ENCODE measurements around the gene PRCD. TPM values are rescaled to one million over a fixed set of nuclear protein-coding genes. Genes with fewer than 3 reads are reported as not detected.

Gene PRCD
- total RNA-seq, 1 donor: 0.73 TPM

GRCh38 chr17:76538941-76539570 is 788 bp upstream of the PRCD start:
- Histone ChIP-seq H3K9me3 (ENCODE audit: low read depth, low read length) (no peaks in the 10 kb centered on the region), H3K27me3 (ENCODE audit: insufficient read depth, low read length) (peaks cover 32% of the 10 kb centered on the region), H3K4me3 (ENCODE audit: low read length) (no peak overlapping the region), H3K4me1 (ENCODE audit: insufficient read depth, low read length) (peaks cover 17% of the 10 kb centered on the region)

- no peak overlapping the region for H3K4me3 ChIP-seq (ENCODE audit: low read length)
- no peaks in the 10 kb centered on the region for H3K9me3 ChIP-seq (ENCODE audit: low read depth, low read length)
- H3K27me3 ChIP-seq (ENCODE audit: insufficient read depth, low read length): peaks cover 32% of the 10 kb centered on the region
- H3K4me1 ChIP-seq (ENCODE audit: insufficient read depth, low read length): peaks cover 17% of the 10 kb centered on the region
Measured at GRCh38 chr17:76540381-76541300, 797 bp downstream of the PRCD start.

GRCh38 chr17:76541739-76542454 is 2.1 kb downstream of the PRCD start:
- Histone ChIP-seq H3K27me3 (ENCODE audit: insufficient read depth, low read length) (peaks cover 26% of the 10 kb centered on the region), H3K4me3 (ENCODE audit: low read length) (no peak overlapping the region), H3K9me3 (ENCODE audit: low read depth, low read length) (no peaks in the 10 kb centered on the region), H3K4me1 (ENCODE audit: insufficient read depth, low read length) (peaks cover 18% of the 10 kb centered on the region)

- Histone ChIP-seq H3K4me3 (ENCODE audit: low read length) (no peak overlapping the region), H3K9me3 (ENCODE audit: low read depth, low read length) (no peaks in the 10 kb centered on the region), H3K4me1 (ENCODE audit: insufficient read depth, low read length) (peaks cover 23% of the 10 kb centered on the region), H3K27me3 (ENCODE audit: insufficient read depth, low read length) (peaks cover 23% of the 10 kb centered on the region)
Measured at GRCh38 chr17:76542566-76542971, 2.7 kb downstream of the PRCD start.

GRCh38 chr17:76542984-76543383 is 3.1 kb downstream of the PRCD start:
- Histone ChIP-seq H3K27me3 (ENCODE audit: insufficient read depth, low read length) (peaks cover 23% of the 10 kb centered on the region), H3K9me3 (ENCODE audit: low read depth, low read length) (no peaks in the 10 kb centered on the region), H3K4me3 (ENCODE audit: low read length) (no peak overlapping the region), H3K4me1 (ENCODE audit: insufficient read depth, low read length) (peaks cover 20% of the 10 kb centered on the region)

- Histone ChIP-seq H3K27me3 (ENCODE audit: insufficient read depth, low read length) (peaks cover 18% of the 10 kb centered on the region), H3K4me3 (ENCODE audit: low read length) (no peak overlapping the region), H3K9me3 (ENCODE audit: low read depth, low read length) (no peaks in the 10 kb centered on the region), H3K4me1 (ENCODE audit: insufficient read depth, low read length) (peaks cover 15% of the 10 kb centered on the region)
Measured at GRCh38 chr17:76543482-76543825, 3.6 kb downstream of the PRCD start.

- no peaks in the 10 kb centered on the region for H3K9me3 ChIP-seq (ENCODE audit: low read depth, low read length)
- H3K4me3 ChIP-seq (ENCODE audit: low read length): no peak overlapping the region
- peaks cover 12% of the 10 kb centered on the region for H3K27me3 ChIP-seq (ENCODE audit: insufficient read depth, low read length)
- peaks cover 15% of the 10 kb centered on the region for H3K4me1 ChIP-seq (ENCODE audit: insufficient read depth, low read length)
Measured at GRCh38 chr17:76543826-76544545, 4.1 kb downstream of the PRCD start.

- H3K4me1 ChIP-seq (ENCODE audit: insufficient read depth, low read length): peaks cover 15% of the 10 kb centered on the region
- peaks cover 5% of the 10 kb centered on the region for H3K27me3 ChIP-seq (ENCODE audit: insufficient read depth, low read length)
Measured at GRCh38 chr17:76544546-76545365, 4.9 kb downstream of the PRCD start.

GRCh38 chr17:76545918-76546555 is 6.2 kb downstream of the PRCD start:
- Histone ChIP-seq H3K4me3 (ENCODE audit: low read length) (no peak overlapping the region), H3K4me1 (ENCODE audit: insufficient read depth, low read length) (peaks cover 12% of the 10 kb centered on the region), H3K9me3 (ENCODE audit: low read depth, low read length) (no peaks in the 10 kb centered on the region), H3K27me3 (ENCODE audit: insufficient read depth, low read length) (no peaks in the 10 kb centered on the region)

More at GRCh38 chr17:76544546-76545365, 4.9 kb downstream of the PRCD start:
- Histone ChIP-seq H3K4me3 (ENCODE audit: low read length) (no peak overlapping the region), H3K9me3 (ENCODE audit: low read depth, low read length) (no peaks in the 10 kb centered on the region)

GRCh38 chr17:76546556-76547182 is 6.8 kb downstream of the PRCD start:
- Histone ChIP-seq H3K4me1 (ENCODE audit: insufficient read depth, low read length) (peaks cover 18% of the 10 kb centered on the region), H3K27me3 (ENCODE audit: insufficient read depth, low read length) (no peaks in the 10 kb centered on the region), H3K9me3 (ENCODE audit: low read depth, low read length) (no peaks in the 10 kb centered on the region), H3K4me3 (ENCODE audit: low read length) (no peak overlapping the region)

GRCh38 chr17:76547183-76547641 is 7.4 kb downstream of the PRCD start:
- H3K4me3 ChIP-seq (ENCODE audit: low read length): no peak overlapping the region
- H3K27me3 ChIP-seq (ENCODE audit: insufficient read depth, low read length): no peaks in the 10 kb centered on the region
- H3K4me1 ChIP-seq (ENCODE audit: insufficient read depth, low read length): peaks cover 19% of the 10 kb centered on the region
- H3K9me3 ChIP-seq (ENCODE audit: low read depth, low read length): no peaks in the 10 kb centered on the region

GRCh38 chr17:76547642-76548202 is 7.9 kb downstream of the PRCD start:
- Histone ChIP-seq H3K9me3 (ENCODE audit: low read depth, low read length) (no peaks in the 10 kb centered on the region), H3K4me1 (ENCODE audit: insufficient read depth, low read length) (peaks cover 19% of the 10 kb centered on the region), H3K27me3 (ENCODE audit: insufficient read depth, low read length) (no peaks in the 10 kb centered on the region), H3K4me3 (ENCODE audit: low read length) (no peak overlapping the region)
